Panc1 (cell line): Measurements from ENCODE around the gene PTGR3.

Experiments
- CTCF ChIP-seq: fragments of 450-650 bp; IDR thresholded peaks from 2 replicates; pipeline ENCODE4 v1.5.1; 2017; ENCODE audit warnings: mild to moderate bottlenecking
- POLR2AphosphoS5 ChIP-seq: IDR thresholded peaks from 2 replicates; pipeline ENCODE4 v1.6.1; 2012; ENCODE audit warnings: mild to moderate bottlenecking, low read depth, low read length, moderate library complexity
- TCF7L2 ChIP-seq: IDR thresholded peaks from 2 replicates; pipeline ENCODE4 v1.6.1; 2011; ENCODE audit warnings: mild to moderate bottlenecking, low read depth, low read length, inconsistent platforms
- TF ChIP-seq, protein P1 (sequence below), 2 experiments: IDR thresholded peaks; 2 replicates each; pipeline ENCODE4 v1.6.1; 2011 to 2012; ENCODE audit warnings: low read depth in 2 of 2, control low read depth in 1 of 2, low read length in 1 of 2, mild to moderate bottlenecking in 1 of 2, moderate library complexity in 1 of 2; ENCODE audit not compliant: insufficient read depth in 1 of 2

DNA sequence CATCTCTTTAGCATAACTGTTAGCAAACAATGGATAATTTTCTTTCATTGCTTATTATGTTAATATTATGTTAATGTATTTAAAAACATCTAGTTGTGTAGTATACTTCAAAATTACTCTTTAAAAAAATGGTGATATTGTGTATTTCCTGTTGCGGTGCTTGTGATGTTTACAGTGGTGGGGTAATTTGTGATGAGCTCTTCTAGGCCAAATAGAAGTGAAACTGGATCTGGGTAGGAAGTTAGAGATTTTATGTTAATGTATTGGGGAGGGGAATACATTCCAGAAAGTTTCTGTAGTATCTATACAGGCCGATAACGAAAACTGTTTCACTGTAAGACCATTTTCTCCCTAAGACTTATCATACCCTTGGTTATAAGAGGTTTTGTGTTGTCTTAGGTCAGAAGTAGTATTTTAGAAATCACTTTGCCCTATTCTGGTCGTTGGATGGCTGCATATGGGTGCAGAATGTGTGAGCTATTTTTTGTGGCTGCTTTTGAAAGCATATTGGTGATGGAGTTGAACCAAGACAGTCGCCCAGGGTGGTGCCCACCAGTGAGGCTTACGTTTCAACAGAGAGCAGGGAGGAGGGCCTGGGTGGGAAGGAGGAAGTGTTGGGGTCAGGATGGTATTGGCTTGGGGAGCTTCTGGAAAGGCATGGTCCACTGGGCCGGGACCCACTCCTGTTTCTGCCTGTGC is 7.4 kb upstream of the PTGR3 start:
- TF ChIP-seq CTCF (no peak), POLR2AphosphoS5 (no peak), TCF7L2 (no peak)
- TF ChIP-seq, protein P1, sequence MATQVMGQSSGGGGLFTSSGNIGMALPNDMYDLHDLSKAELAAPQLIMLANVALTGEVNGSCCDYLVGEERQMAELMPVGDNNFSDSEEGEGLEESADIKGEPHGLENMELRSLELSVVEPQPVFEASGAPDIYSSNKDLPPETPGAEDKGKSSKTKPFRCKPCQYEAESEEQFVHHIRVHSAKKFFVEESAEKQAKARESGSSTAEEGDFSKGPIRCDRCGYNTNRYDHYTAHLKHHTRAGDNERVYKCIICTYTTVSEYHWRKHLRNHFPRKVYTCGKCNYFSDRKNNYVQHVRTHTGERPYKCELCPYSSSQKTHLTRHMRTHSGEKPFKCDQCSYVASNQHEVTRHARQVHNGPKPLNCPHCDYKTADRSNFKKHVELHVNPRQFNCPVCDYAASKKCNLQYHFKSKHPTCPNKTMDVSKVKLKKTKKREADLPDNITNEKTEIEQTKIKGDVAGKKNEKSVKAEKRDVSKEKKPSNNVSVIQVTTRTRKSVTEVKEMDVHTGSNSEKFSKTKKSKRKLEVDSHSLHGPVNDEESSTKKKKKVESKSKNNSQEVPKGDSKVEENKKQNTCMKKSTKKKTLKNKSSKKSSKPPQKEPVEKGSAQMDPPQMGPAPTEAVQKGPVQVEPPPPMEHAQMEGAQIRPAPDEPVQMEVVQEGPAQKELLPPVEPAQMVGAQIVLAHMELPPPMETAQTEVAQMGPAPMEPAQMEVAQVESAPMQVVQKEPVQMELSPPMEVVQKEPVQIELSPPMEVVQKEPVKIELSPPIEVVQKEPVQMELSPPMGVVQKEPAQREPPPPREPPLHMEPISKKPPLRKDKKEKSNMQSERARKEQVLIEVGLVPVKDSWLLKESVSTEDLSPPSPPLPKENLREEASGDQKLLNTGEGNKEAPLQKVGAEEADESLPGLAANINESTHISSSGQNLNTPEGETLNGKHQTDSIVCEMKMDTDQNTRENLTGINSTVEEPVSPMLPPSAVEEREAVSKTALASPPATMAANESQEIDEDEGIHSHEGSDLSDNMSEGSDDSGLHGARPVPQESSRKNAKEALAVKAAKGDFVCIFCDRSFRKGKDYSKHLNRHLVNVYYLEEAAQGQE (IDR thresholded peaks at IDR 0.05; ENCODE audit: insufficient read depth in 1 of 2, low read depth in 2 of 2, low read length in 1 of 2): no peak
